NCI-H748 treated with DMSO at 0.1 percent for 48 hours (cell line): Measurements from ENCODE around the gene LCN1.

ENCODE experiments used
- DNase-seq: peaks from one replicate; lab custom pipeline; 2025; lab: John Stamatoyannopoulos, UW

Gene LCN1

DNA sequence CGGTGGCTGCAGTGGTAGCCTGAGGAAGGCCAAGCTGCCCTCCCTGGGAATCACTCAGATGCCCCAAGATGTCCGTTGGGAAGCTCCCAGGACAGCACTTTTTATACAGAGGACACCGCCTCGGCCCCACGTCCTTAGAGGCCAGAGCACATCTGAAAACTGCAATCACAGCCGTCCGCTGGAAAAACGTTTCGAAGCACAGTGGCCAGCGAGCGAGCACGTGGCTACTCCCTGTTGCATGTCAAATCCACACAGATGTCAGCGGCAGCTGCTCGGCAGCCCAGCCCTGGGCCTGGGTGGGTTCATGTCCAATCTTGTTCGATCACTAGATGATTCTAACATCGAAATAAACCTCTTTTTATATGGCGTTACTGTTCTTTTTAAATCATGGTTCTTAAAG is 32.7 kb upstream of the LCN1 start:
- DNase-seq = no peak

DNA sequence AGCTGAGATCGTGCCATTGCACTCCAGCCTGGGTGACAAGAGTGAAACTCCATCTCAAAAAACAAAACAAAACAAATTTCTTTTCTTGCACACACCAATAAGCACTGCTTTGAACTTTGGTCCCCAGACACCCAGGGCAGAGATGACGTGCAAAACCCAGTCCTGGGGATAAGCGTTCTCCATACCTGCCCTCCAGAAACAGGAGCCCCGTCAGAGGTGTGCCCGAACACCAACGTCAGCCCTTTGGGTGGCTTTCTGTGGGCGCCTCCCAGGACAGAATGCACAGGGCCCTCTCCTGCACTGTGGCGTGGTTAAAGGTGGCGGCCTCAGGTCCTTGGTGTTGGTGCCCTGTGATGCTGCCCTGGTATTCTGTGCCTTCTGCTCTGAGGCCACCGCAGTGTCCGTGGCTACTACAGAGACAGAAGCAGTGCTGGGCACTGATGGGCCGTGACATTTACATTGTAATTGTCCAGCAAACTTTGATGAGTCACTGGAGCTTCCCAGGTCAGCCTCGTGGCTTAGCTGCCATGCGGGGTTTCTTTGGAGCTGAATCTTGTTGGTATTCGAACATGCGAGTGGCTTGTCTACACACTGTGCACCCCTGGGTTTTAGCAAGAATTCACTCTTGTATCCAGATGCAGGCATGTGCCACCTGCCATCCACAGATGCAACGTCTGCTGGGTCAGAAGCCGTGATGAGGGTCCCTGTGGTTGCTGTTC is 31.9 kb upstream of the LCN1 start:
- DNase-seq = no peak

DNA sequence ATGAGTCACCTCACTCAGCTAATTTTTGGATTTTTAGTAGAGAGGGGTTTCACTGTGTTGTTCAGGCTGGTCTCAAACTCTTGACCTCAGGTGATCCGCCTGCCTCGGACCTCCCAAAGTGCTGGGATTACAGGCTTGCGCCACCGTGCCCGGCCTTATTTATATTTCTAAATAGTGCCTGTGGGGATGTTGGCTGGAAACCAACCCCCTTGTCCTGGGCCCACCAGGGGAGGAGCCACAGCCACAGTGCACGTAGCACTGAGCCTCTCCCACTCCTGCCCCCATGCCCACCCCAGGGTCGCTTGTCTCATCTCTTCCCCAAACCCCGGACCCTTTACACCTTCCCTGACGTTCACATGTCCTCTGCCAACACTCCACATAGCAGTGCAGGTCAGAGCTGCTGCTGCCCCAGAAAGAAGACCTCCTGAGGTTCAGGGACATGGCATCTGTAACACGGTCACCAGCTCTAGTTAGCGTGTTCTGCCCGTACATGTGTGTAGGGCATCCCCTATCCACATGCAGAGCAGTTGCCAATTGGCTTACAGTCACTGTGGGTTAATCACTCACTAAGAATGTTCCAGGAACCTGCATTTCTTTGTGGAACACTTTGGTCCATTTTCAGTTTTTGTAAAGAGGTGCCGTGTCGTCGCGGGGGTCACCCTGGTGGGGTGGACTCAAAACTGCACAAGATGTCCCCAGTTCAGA is 30.9 kb upstream of the LCN1 start:
- DNase-seq = no peak

DNA sequence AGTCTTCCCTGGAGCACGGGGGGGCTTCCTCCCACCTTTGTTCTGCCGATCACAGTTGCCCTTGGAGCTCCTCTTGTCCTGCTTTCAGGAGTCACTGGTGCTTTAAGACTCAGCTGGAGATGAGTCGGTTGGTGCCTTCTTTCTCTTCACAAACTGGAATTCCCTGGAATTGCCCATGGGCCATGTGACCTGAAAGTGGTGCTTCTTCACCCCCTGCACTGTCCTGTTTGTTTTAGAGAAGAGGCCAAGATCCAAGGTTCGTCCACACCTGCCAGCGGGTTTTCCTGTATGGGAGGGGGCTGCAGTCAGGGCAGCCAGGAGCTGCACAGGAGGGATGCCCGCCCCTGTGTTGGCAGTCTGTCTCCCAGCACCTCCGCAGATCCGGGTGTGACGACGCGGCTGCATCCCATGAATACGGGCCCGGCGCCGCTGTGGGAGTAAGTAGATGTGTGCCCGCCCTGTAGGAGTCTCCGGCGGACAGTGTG is 30.2 kb upstream of the LCN1 start:
- DNase-seq = no peak

DNA sequence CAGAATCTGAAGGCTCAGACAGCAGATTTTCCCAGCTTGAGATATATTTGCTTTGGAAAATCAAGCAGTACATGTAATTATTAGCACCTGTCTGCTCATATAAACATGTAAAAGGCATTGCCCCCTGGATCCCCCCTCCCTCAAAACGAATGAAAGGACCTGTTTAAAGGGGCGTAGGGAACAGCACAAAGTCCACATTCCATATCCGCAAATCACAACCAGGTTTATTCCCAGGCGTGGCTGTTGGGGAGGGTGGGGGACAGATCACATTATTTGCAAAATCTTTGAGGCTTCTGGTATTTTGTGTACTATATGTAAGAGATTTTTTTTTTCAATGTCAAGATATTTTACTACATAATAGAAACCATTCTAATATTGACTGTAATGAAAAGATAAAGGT is 29.5 kb upstream of the LCN1 start:
- DNase-seq = no peak

DNA sequence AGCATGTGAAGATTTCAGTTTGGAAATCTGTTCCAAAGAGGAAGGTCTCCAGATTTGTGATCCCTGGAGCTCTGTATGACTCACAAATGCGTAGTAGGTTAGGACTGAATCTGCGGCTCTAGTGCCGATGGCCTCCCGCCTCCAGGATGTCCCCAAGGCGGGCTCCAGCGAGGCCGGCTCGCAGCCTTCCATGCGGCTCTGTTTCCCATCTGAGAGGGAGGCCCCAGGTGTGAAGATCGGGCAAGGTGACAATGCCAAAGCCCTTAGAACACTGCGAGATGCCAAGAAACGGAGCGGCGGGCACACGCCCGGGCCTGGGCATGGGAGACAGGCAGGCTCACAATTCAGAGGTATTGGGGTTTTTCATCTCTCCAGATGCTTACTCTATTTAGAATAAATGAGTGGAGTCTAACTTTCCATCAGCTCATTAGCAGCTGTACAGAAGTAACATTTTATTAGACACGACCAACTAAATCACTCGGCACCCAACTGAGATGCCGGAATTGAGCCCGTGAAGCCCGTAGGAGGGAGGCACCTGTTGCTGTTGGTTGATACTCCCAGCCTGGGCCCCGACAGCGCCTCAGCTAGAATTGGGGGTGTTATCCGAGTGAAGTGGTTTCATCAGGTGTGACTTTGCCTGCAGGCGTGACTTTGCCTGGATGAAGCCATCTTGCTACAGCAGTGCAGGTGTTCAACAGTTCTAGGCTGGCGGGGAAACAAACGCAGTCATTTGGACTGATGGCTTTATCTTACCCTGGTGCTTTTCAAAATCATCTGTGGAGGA is 28.2 kb upstream of the LCN1 start:
- no peak for DNase-seq

DNA sequence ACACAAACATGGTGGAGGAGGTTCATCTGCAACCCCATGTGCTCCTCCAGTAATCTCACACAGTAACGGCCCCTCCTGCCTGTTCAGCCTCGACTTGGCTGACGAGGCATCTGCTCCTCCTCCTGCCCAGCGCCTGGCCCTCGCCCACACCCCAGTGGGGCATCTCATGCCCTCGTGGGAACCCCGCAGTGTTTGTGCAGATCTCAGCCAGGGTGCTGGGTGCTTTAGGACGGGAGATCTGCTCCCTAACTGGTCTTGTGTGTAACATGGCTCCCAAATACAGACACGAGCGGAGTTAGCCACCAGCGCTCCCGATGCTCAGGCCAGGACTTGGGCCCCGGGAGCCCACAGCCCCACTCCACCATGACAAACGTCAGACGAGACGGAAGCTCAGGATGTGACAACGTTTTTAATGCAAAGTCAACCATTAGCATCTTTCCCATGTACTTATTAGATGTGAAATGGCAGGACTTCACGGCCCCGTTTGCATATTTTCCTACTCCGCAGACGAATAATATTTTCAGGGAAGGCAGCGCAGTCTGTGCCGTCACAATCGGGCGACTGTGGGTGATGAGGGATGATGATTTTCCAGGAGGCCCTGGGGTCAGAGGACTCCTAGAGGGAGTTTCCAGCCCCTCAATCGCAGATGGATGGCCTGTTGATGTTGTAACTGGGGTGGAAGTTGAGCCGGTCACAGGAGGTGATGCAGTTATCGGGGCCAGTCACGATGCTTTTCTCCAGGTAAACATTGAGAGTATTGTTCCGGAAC is 26.3 kb upstream of the LCN1 start:
- no peak for DNase-seq

DNA sequence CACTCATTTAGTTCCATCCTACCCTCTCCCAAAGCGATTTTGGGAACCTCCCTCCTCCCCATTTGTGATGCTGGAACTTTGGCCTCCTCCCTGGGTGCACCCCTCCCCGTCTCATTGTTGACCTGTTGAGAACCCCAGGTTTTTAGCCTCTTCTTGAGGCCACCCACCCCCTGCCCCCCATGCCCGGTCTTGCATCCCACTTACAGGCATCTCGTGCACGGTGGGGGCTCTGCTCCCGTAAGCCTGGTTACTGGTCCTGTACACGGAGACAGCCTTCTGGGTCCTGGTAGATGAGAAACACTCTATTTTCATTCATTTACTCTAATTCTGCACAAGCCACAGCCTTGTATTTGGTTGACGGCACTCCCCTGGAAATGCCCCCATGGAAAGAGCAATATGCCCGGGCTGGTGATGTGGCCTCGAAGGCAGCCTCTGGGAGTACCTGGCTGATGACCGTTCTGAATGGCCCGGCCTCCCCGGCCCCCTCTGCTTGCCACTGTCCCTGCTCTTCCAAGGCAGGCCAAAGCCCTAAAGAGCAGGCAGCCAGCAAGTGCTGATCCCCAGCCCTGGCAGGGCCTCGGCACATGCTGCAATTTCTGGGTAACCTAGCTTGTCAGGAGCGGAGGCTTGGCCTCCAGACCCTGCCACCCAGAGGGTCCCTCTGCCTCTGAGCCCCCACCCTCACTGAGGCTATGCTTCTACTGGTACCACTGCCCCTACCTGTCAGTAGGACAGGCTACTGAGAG is 22.7 kb upstream of the LCN1 start:
- DNase-seq = no peak

DNA sequence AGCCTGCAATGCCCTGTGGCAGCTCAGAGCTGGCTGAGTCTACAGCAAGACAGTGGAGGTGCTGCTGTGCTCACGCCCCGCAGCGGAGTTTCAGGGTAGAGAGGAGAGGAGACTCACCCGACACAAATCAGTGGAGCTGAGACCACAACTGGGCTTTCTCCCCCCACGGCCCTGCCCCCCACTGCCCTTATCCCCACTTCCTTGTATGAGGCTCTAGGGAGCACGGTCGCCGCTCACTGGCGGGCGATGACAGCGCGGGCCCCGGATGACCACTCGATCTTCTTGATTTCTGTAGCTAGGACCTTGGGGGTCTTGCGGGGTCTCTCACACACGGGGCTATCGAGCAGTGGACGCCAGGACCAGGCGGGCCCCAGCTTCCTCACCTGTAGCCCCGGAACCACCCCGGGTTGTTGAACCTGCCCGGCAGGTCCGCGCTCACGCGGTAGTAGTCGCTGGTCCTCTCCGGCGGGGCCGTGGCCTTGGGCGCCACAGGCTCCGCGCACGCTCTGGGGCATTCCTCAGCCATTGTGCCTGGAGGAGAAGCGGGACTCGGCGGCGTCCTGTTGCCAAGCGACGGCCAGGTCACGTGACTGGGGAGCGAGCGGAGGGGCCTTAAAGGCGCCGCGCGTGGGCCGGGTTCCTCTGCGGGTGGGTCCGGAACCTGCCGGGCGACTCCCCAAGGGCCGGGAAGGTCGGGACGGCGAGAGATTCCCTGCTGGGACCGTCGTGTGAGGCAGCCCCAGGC is 21.7 kb upstream of the LCN1 start:
- peak; percentile 78 for DNase-seq

DNA sequence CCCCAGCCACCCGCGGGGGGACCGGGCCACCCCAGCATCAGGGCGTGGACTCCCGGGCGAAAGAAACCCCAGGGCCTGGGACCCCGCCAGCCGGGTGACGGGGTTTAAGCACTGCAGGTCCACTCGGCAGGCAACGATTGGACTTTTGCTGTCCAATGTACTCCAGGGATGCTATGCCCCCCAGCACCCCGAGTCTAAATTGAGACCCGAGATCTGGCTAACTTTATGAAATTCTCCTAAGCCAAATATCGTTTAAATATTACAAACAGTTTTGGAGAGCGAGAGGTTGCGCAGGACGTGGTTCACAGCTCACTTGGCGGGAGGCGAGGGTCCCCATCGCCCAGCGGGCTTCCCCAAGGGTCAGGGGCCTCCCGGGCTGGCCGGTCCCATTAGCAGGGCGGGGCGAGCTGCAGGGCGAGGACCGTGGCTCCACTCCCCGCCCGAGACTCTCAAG is 21.1 kb upstream of the LCN1 start:
- DNase-seq = no peak

DNA sequence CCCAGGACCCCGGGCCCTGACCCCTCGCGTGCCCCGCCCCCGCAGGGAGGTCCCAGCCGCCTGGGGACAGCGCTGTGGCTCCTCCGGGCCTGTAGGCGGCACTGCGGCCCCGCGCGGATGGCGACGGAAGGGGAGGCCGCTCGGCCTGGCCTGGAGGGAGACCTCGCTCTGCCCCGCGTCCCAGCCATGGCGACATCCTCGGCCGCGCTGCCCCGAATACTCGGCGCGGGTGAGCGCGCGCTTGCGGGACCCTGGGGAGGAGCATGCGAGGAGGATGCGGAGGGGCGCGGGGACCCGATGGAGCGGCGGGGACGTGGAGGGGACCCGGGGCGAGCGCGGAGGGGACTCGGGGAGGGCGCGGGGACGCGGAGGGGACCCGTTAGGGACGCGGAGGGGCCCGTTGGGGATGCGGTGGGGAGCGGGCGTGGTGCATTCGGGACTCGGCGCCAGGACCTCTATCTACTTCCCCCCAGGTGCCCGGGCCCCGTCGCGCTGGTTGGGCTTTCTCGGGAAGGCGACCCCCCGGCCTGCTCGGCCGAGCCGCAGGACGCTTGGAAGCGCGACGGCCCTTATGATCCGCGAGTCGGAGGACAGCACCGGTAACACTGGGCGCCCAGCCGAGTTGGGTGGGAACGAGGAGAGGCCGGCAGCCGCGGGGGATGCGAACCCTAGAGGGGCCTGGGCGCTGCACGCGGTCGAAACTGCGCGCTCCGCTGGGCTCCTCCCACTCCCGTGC is 20.5 kb upstream of the LCN1 start, which contains the start of gene MRPS2:
MRPS2 (plus strand) TSS at position 158 of the 736 bp plus-strand sequence; CDS start at position 187, 29 bp downstream.
- peak; percentile 38 for DNase-seq

DNA sequence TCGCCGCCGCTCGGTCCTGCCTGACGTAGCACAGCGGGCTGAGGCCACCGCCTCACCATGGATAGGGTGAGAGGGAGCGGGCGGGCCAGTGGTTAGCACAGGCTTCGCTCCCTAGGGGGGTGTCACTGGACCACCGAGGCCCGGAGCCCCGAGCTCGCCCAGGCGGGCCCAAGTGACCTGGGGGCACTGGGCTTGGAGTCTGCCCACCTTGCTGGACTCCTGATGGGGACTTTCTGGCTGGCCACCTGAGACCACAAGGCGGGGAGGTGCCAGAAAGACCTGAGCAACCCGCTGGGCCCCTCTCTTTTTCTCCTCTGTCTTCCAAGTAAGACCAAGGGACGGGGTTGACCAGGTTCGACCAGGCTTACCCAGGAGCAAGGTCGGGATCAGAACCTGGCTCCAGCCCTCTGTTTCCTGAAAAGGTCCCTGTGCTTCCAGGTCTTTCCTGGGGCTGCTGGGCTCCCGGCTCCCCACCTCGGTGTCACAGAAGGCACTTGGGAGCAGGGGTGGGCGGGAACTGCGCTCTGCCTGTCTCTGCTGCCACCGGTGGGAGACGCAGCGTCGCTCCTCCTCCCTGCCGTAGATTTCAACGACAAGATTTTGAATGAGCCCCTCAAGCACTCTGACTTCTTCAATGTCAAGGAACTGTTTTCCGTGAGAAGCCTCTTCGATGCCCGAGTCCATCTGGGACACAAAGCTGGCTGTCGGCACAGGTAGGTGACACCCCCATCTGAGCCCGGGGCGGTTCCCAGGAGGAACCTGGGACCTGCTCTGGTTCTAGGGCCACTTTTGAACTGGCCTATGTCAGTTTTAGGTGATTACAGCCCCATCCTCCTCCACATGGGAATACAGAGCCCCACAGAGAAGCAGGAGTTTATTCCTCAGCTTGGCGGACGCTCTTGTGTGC is 19.7 kb upstream of the LCN1 start:
- DNase-seq = no peak

DNA sequence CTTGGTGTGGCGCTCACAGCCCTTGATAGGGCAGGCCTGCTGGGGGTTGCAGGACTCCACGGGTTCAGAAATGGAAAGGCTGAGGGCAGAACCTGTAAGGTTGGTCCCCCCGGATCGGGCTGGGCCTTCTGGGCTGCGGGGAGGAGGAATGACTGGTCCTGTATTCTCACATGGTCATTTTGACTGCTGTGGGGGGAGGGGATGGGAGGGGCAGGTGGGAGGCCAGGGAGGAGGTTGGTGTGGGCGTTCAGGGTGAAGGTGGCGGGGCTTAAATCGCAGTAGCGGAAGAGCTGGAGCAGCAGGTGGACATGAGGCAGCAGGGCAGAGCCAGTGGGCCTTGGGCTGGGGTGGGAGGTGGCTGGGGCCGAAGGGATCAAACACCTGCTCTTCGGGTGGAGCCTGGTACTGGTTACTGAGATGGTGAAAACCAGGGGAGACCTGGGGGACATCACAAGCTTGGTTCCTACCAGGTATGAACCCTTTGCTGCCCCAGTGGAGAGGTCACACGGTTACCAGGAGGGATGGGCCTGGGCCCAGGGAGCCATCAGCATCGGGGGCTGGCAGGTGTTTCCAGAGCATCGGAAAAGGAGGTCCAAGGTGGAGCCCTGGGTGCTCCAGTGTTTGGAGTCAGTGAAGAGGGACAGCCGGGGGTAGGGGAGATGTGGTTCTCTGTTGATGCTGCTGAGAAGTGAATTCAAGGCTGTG is 18.9 kb upstream of the LCN1 start:
- no peak for DNase-seq

DNA sequence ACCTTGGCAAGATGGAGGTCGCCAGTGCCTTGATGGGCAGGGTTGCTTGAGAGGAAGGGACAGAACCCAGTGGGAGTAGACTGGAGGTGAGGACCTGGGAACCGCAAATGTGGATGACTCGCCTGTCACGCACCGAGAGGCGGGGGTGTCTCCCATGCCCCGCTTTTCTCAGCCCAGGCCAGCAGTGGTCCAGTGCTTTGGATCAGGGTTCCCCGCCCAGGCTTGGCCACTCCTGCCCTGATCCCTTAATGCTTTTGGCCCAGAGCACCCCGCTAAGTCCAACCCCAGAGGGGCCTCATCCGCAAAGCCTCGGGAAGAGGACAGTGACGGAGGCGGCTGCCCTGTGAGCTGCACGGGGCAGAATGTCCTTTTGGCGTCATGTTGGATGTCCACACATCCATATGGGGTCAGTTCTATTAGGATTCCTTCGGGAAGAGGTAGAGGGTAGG is 18.3 kb upstream of the LCN1 start:
- DNase-seq = no peak

DNA sequence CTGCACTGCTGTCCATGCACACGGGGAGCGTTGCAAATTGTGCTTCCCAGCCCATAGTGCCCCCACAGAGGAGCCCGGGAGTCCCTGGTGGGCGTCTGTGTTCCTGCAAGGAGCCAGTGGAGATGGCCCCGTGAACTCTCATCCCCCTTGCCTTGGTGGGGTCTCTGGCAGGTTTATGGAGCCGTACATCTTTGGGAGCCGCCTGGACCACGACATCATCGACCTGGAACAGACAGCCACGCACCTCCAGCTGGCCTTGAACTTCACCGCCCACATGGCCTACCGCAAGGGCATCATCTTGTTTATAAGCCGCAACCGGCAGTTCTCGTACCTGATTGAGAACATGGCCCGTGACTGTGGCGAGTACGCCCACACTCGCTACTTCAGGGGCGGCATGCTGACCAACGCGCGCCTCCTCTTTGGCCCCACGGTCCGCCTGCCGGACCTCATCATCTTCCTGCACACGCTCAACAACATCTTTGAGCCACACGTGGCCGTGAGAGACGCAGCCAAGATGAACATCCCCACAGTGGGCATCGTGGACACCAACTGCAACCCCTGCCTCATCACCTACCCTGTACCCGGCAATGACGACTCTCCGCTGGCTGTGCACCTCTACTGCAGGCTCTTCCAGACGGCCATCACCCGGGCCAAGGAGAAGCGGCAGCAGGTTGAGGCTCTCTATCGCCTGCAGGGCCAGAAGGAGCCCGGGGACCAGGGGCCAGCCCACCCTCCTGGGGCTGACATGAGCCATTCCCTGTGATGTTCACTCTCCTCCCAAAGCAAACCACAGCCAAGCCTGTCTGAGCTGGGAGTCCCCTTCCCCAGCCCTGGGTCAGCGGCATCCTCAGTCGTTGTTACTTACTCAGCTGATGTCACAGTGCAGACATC is 17.6 kb upstream of the LCN1 start:
- DNase-seq = no peak

DNA sequence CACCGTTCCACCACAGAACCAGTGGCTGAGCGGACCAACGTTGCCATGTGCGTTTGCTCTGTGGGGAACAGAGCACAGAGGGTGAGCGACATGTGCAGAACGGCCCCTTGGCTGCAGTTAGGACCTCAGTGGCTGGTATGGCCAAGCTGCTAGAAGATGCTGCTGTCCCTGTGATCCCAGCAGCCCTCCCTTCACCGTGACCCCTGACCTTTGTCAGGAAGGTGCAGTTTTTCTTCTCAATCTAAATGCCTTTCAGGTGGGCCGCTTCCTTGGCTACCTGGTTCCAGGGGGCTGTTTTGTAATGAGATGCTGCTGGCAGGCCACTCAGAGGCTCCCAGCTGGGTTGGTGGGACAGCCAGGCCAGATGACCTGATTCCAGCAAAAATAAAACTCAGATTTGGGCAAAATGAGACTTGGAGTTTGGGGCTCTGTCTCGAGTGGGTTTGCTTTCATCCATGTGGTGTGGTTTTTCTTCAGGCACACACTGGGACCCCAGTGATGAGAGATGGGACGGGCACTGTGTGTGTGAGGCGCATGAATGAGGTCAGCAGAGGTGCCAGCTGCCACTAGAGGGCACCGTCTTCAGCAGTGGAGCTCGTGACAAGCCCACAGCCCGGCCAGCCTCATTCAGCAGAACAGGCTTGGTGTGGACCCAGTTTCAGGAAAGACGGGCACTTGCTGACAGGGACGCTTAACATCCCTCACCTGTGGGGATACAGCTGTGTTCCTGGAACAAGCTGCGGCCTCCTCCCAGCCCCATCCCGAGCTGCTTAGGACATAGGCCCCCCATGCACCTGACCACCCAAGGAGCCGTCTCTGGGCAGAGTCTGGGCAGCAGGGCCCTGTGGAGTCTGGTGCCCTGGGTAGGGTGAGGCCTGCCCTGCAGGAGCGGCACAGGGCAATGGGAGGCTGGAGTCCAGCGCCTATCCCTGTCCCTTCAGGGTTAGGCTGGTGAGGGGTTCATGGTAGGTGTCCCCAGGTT is 16.7 kb upstream of the LCN1 start:
- peak; percentile 6 for DNase-seq
